NCI-H2107 treated with DMSO at 0.1 percent for 48 hours (cell line): ENCODE data around the gene MTCL1.
"Not testable (repeated sequence)": the region's sequence is repeated elsewhere in the genome, so short reads cannot be mapped to it uniquely, and the experiment has no call there.

Experiments used
- DNase-seq: peaks from one replicate; lab custom pipeline; 2025; ENCODE audit not compliant: unreplicated experiment; lab: John Stamatoyannopoulos, UW

Gene MTCL1

DNA sequence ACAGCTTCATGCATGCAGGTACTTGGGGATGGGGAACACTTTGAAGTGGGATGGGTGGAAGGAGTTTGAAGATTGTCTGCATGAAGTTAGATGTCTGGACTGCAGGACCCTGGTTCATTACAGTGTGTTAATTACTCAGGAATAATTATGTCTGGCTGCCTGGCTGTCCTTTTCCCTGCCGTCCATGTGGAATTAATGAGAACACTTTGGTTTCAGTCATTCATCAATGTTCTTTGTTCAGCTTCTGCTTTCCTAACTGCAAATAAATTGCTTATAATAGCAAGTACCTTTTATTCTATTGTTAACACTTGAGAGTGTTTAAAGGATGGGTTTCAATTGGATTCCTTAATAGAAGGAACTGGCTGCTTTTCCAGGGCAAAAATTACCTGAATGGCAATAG is 35.8 kb downstream of the MTCL1 start:
- no peak for DNase-seq

DNA sequence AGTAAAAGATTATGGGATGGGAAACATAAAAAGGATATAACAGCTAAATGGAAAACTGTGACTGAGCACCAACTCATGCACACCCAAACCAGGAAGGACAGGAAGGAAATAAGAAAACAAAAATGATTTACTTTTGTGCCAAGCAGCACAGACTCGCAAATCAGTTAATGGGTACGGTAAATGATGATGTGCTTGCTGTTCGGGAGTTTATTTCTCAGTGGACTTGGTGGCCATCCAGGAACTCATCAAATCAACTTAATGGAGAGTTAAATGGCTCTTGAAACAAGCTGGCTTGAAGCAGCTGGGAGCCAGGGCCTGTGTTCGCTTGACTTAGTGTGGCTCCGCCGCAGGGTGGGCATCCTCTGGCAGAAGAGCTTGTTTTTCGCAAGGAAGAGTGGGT is 36.2 kb downstream of the MTCL1 start:
- DNase-seq, result no peak

DNA sequence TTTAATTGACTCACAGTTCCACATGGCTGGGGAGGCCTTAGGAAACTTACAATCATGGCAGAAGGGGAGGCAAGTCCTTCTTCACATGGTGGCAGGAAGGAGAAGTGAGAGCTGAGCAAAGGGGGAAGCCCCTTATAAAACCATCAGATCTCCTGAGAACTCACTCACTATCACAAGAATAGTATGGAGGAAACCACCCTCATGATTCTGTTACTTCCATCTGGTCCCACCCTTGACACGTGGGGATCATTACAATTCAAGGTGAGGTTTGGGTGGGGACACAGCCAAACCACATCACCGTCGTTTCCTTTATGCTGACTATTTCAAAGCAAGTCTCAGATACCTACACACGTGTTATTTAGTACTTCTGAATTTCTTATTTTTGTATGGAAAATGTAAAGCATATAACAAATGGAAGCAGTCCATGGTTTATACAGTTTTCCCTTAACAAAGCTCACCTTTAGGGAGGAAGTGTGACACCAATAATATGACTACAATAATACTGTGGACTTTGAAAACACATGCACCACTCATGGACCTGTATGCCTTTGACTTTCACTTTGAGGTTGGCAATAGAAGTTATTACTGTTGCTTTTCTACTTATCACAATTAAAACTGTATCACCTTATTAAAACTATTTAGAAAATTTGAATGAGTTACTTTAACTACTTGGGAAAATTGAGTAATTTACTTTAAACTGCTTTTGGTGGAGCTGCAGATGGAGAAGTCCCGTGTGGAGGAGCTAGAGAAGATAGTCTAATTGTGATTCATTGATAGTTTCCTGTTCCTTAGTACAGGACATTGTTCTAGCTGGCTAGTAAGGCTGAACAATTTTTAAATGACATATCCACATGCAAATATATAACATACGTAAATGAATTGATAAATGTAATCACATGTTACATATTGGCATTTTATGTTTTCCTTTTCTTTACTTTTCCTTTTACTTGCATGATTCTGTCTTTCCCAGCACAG is 37.3 kb downstream of the MTCL1 start:
- no peak for DNase-seq

DNA sequence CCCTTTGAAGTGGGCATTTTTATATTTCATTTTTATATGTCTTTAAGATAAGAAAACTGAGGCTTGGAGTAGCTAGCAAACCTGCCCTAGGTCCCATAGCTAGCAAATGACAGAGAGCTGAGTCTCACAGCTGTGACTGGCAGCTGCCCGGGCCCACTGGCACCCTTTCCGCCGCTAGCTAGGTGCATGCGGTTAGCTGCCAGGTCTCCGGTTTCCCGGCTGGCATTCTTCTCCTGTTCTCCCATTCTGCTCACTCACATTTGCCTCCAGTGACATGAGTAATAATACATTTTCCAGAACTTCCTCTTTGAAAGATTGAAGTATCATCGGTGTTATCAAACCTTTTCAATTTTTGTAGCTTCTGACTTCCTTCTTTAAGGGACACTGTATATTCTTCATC is 38.7 kb downstream of the MTCL1 start:
- peak; percentile 21 for DNase-seq

DNA sequence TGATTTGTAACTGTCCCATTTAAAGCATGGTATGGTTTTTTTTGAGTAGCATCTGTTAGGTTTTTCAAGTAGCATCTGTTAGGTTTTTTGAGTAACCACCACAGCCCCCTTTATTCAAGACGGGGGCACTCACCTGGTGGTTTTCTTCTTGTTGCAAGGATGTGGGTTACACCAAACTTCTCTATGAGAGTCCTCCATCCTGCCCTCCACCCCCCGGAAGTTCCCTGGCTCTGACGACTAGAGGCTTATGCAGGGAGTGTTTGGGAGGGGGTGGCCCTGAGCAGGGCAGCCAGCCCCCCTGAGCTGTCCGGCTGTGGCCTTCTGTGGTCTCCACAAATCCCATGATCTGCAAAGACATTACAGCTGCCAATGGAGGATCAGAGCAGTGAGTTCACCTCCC is 39.3 kb downstream of the MTCL1 start:
- no peak for DNase-seq

DNA sequence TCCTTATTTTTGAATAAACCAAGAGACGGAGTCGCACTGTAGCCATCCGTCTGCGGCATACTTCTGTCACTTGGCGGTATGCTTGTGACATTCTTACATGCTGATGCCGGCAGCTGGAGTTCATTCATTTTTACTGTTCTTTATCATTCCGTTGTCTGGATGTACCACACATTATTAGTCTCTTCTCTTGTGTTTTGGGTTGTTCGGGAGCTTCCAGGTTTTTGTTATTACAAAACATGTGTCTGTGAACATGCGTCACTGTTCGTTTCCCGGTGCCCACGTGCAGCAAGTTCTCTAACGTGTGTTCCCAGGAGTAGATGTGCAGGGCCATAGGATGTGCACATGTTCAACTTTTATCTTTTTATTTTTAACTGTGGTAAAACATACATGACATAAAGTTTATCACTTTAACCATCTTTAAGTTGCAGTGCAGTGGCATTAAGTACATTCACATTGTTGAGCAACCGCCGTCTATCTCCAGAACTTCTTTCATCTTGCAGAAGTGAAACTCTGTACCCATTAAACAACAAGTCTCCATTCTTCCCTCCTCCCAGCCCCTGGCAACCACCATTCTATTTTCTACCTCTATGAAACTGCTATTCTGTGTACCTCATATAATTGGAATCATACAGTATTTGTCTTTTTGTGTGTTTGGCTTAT is 40.1 kb downstream of the MTCL1 start:
- no peak for DNase-seq

DNA sequence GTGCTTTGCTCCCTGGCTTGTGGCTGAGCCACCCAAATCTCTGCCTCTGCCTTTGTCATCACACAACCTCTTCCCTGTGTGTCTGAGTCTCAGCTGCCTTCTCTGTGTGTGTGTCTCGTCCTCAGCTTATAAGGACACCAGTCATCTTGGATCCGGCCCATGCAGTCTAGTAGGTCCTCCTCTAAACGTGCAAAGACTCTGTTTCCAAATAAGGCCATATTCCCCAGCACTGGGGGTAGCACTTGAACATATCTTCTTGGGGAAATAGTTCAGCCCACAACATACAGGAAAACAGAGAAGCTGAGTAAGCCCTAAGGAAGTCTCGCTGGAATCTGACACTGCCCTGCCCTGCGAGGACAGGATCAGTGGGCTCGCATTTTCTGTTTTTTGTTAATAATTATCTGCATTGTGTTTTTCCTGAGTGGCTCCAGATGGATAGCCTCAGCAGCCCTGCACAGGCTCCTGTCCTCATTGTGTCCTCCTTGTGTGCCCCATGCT is 42.1 kb downstream of the MTCL1 start:
- DNase-seq, result no peak

DNA sequence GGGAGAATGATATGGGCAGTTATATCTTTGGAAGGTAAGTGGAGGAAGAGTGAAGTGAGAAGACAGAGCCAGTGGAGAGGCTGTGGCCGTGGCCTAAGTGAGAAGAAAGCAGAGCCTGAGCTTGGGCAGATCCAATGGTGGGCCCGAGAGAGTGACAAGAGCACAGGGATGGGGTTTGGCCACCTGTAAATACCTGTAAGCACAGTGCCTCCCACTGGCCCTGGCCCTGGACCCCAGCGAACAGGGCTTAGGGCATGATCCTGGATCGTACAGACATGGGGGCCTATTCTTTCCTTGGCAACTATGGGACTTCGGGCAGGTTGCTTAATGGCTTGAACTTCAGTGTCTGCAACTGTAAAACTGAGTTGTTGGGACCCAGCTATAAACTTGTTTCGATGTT is 44.1 kb downstream of the MTCL1 start:
- DNase-seq, result no peak

DNA sequence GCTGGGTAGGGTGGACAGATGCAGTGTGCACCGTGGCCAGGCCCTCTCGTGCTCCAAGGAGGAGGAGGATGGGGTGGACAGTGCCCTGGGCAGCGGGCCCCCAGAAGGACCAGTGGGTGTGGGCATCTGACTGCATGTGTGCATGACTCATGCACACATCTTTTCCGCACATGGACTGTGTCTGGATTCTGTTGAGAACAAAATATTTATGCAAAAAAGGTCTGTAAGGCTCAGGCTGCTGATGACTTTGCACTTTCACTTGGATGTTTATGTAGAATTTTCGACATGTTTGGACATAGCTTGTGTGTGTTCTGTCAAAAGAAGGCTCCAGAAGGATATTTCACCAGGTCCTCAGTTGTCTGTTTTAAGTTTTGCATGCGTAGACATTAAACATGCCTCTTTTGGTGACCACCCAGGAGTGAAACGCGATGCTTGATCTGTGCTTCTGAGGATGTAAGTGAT is 45.6 kb downstream of the MTCL1 start:
- no peak for DNase-seq

DNA sequence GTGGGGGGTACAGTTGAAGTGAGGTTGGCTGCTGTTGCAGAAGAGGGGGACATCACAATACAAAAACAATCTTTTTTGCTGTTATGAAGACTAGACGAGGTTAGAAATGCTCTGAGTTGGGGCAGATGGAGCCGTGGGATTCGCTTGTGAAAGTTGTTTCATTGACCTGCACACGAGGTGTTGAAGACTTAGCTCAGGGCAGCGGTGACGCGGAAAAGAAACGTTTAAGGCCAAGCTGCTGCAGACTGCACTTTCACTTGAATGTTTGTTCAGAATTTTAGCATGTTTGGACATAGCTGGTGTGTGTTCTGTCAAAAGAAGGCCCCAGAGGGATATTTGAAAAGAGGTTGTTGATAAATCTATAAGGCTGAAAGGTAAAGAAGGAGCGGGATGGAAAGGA is 46.3 kb downstream of the MTCL1 start:
- DNase-seq, result no peak

DNA sequence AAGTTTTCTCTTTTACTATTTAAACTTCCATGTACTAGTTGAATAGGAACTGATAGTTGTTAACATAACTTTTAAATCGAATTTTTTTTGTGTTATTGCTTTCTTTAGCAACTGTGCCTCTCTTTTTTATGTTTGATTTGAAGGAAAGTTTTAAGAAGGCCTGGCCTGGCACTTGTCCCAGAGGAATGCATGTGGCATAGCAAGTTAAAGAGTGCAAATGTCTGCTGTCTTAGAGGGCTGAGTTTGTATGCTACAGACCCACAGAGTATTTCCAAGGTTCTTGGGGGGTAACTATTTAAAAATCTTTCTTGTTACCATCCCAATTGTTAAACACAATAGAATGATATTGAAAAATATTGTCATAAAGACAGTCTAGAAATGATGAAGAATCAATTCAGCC is 47.0 kb downstream of the MTCL1 start:
- no peak for DNase-seq

DNA sequence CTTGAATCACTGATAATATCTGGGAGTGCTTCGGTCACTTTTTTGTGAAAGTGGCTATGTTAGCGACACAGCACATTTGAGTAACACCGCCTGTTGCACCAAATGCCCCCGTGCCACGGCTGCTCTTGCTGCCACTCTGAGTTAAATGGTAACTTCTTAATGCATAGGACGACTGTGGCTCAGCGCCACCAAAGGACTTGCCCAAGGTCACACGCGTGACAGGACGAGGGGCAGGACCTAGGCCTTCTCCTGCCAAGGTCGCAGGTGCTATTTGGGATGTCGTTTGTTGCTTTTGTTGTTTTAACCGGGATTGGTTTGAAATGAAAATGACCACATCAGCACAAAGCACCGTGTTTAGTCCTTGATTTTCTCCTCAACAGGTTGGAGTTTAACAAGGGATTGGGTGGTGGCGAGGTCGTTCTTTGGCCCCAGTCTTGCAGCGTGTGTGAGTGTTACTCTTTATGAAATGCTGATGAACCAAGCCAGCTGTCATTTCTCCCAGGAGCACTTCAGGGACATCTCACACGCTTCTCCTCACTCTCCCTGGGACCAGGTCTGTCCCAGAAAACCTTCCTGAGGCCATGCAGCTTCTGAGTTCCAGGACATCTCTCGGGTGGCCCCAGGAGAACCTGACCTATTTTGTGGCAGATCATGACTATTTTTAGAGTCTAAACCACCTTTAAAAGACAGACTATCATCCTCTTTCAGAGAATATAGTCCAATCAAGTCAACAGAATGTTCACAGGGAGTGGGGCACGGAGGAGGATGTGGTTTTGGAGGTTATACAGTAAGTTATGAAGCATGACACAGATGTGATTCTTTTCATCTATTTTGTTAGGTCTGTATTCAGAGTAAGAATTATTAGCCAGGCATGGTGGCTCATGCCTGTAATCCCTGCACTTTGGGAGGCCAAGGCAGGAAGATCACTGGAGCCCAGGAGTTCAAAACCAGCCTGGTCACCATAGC is 49.9 kb downstream of the MTCL1 start:
- DNase-seq, result no peak

DNA sequence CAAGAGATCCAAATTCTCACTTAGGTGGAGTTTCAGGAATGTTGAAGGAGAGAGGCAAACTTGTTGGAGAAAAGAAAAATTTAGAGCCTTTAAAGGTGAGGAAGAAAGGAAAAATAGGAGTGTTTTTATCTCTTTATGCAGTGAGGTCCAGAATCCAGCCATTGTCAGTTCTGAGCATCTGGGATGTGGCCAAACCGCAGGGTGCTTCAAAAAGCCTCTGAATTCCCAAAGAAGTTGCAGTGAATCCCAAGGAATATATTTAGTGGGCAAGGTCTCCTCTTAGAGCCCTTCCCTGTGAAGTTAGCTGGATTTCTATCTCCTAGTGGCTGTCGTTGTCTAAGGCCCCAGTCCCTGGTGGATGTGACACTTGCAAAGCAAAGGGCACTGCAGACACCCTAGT is 51.2 kb downstream of the MTCL1 start:
- no peak for DNase-seq

DNA sequence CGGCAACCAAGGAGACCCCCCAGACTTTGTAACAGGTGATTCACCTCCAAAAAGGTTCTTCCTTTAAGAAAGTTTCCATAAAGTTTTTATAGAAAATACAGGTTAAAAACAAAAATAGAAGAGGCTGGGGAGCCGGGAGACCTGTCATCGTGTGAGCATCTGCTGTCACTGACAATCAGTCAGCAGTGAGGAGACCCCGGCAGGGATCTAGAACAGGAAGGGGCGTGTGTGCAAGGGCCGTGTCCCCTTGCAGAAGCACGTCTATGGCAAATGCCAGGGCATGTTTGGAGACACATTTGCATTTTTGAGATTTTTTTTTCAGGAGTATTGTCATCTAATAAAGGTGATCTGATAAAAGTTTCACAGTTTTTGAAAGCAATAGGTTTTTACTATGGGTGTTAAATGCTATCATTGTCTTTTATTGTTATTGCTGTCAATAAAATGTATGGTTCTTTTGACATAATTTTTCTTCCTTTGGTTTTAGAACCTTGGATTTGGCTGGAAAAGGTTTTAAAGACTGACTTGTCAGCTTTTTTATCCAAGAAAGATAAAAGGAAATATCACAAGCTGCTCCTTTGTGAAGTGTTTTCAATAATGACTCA is 52.1 kb downstream of the MTCL1 start:
- no peak for DNase-seq

DNA sequence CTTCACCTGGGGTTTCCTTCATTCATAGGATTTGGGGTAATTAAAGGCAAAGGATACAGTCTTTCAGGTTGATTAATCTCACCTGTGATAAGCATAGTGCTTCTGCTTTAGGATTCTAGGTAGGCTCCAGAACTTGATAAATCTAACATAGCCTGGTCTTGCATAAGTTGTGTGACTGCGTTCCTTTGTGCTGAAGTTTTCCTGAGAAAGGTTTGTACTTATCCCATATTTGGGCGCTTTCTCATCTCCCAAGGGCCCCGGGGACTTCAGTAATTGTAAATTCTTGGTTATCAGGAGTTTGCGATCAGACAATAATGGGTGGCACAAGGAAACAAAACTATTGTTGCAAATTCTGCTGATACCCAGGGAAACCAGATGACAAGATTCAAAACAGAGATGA is 53.1 kb downstream of the MTCL1 start:
- no peak for DNase-seq

DNA sequence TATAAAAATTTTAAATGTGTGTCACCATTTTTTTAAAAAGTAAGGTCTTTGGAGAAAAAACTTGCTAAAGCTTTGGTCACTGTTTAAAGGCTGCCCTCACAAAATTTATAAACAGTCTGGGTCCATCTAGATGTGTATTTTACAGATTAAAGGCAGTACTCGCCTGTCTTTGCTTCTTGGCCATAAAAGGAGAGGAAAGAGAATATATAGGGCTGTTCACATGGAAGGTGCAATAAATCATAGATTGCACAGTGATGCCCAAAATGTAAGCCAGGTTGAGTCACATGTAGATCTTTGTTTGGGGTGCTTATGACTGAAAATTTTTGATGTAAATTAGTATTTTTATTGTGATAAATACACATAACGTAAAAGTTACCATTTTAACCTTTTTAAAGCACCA is 55.6 kb downstream of the MTCL1 start:
- DNase-seq, result no peak

DNA sequence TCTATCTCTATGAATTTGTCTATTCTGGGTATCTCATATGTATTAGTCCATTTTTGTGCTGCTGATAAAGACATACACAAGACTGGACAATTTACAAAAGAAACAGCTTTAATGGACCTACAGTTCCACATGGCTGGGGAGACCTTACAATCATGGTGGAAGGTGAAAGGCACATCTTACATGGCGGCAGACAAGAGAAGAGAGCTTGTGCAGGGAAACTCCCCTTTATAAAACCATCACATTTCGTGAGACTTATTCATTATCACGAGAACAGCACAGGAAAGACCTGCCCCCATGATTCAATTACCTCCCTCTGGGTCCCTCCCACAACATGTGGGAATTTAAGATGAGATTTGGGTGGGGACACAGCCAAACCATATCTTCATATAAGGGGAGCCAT is 56.2 kb downstream of the MTCL1 start:
- DNase-seq, result not testable (repeated sequence)

DNA sequence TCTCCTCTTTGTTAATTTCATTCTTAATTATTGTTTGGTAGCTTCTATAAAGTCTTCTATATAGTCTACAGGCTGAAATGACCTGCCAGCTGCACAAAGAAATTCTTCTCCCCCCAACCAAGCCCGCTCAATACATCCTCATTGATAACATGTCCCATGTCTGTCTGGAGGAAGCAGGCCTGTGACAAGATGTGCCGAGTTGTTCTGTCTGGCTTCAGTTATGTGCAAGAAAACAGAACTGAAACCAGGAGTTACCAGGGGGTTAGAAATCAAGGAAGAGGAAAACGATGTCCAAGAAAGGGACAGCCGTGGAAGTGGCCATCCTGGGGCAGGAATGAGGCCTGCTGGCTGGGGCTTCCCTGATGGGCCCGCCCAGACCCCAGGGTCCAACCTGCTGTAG is 57.6 kb downstream of the MTCL1 start:
- no peak for DNase-seq

DNA sequence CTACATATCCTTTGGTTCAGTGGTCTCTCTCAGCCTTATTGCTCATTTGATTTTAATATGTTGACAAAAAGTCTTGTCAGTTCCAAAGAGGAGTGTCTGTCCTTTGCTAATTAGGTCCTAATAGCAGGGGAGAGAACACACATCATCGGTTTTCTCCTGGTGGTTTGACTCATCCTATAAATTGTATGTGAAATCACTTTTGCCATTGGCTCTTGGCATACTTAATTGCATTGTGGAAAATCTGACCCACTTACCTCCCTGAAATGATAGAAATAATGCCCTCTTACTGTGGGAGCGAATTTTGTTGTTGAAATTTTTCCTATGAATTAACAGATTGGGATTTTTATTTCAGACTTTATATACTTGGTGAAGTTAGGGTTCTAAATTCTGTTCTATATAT is 58.3 kb downstream of the MTCL1 start:
- no peak for DNase-seq

DNA sequence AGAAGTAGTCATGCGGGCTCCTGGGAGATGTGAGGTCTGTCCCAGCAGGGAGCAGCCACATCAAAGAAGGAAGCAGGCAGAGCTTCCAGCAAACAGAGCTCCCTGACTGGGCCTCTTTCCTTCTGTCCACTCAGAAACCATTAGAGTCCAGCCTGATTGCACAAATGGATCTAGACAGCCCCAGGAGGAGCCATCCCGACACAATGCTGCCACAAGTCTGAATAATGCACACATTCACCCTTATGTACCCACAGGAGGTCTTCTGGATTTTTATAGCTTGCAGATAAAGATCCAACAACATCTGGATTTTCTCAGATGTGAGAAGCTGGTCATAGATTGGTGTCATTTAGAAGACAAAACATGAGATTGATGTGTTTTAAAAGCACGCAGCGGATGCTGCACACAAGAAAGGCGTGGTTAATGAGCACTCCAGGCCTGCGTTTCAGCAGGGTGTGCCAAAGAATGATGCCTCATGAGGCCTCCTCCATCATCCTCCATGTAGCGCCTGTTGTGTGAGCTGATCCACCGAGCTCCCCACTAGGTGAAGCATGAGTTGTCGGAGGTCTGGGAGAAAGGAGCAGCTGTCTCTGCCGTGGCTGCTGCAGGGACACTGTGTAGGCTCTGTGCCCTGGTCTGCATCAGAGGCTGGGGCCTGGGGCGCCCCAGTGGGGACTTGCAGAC is 60.6 kb downstream of the MTCL1 start:
- no peak for DNase-seq
